Stimulated activated CD8-positive, alpha-beta memory T cell treated with anti-CD3 and anti-CD28 coated beads, Interleukin-12 subunit alpha, Interleukin-12 subunit beta, amount 100 ng/mL, for 1 hour (primary cell): Measurements from ENCODE around the gene CDC26.
"Not testable (repeated sequence)": the region's sequence is repeated elsewhere in the genome, so short reads cannot be mapped to it uniquely, and the experiment has no call there.

ENCODE experiments used
- DNase-seq: peaks from one replicate; pipeline ENCODE4 v3.0.0-alpha.2; 2020; ENCODE audit warnings: low read depth

The CDC26 gene

GRCh38 chr9:113293285-113293878 is 18.0 kb upstream of the CDC26 start:
- DNase-seq = no peak

GRCh38 chr9:113290052-113290607 is 14.8 kb upstream of the CDC26 start:
- no peak for DNase-seq

- no peak for DNase-seq
These were observed 13.7 kb upstream of the CDC26 start for GRCh38 chr9:113289091-113289490.

GRCh38 chr9:113281356-113281755 is 6.0 kb upstream of the CDC26 start:
- DNase-seq = no peak

GRCh38 chr9:113278840-113279239 is 3.5 kb upstream of the CDC26 start:
- DNase-seq = no peak

- peak; percentile 4 for DNase-seq
These were observed 757 bp downstream of the CDC26 start for GRCh38 chr9:113274474-113275156.

GRCh38 chr9:113269871-113270270 is 5.5 kb downstream of the CDC26 start:
- DNase-seq = no peak

- no peak for DNase-seq
These were observed 6.0 kb downstream of the CDC26 start for GRCh38 chr9:113269355-113269754.

- DNase-seq = no peak
These were observed 7.3 kb downstream of the CDC26 start for GRCh38 chr9:113267911-113268566.

- DNase-seq = no peak
These were observed 9.2 kb downstream of the CDC26 start for GRCh38 chr9:113266174-113266573.

GRCh38 chr9:113261917-113262671 is 13.3 kb downstream of the CDC26 start:
- DNase-seq = no peak

- no peak for DNase-seq
These were observed 17.1 kb downstream of the CDC26 start for GRCh38 chr9:113258282-113258681.

- DNase-seq = no peak
These were observed 17.5 kb downstream of the CDC26 start for GRCh38 chr9:113257863-113258262.

GRCh38 chr9:113255438-113255837 is 19.9 kb downstream of the CDC26 start:
- DNase-seq = no peak

GRCh38 chr9:113254991-113255390 is 20.4 kb downstream of the CDC26 start:
- DNase-seq = no peak

GRCh38 chr9:113250807-113251206 is 24.6 kb downstream of the CDC26 start:
- no peak for DNase-seq

GRCh38 chr9:113249661-113250060 is 25.7 kb downstream of the CDC26 start:
- DNase-seq = not testable (repeated sequence)

GRCh38 chr9:113247640-113248039 is 27.7 kb downstream of the CDC26 start:
- no peak for DNase-seq

GRCh38 chr9:113246928-113247327 is 28.4 kb downstream of the CDC26 start:
- DNase-seq = no peak

- no peak for DNase-seq
These were observed 29.5 kb downstream of the CDC26 start for GRCh38 chr9:113245894-113246293.

GRCh38 chr9:113244556-113244955 is 30.8 kb downstream of the CDC26 start:
- DNase-seq = no peak

GRCh38 chr9:113241161-113241560 is 34.2 kb downstream of the CDC26 start:
- no peak for DNase-seq
